H1 (cell line): ENCODE measurements around the gene FGD5. TPM values are rescaled to one million over a fixed set of nuclear protein-coding genes. Genes with fewer than 3 reads are reported as not detected.

Source experiments
- CHD1 ChIP-seq: IDR thresholded peaks from 2 replicates; pipeline ENCODE4 v1.6.1; 2012; ENCODE audit warnings: low read depth, low read length, improper control_type of control experiment
- HDAC6 ChIP-seq: IDR thresholded peaks from one replicate; pipeline ENCODE4 v1.7.1; 2012; ENCODE audit warnings: low read depth, mild to moderate bottlenecking, inconsistent platforms, low read length, moderate library complexity
- RXRA ChIP-seq: IDR thresholded peaks from 2 replicates; pipeline ENCODE4 v1.6.1; 2011; ENCODE audit warnings: low read depth, mild to moderate bottlenecking, low read length, moderate library complexity; ENCODE audit not compliant: insufficient read depth
- SP4 ChIP-seq: IDR thresholded peaks from 2 replicates; pipeline ENCODE4 v1.6.1; 2012; ENCODE audit warnings: low read length, inconsistent platforms
- TAF7 ChIP-seq: optimal IDR thresholded peaks from 2 replicates; pipeline ENCODE3; 2011; ENCODE audit warnings: low read depth, mild to moderate bottlenecking, inconsistent platforms, low read length, moderate library complexity, borderline replicate concordance
- polyA plus RNA-seq, 7 experiments: library from polyadenylated mRNA; depleted of rRNA in 3 of 7; stranded (reverse) in 5 of 7; unstranded in 2 of 7; fragments of >200 nt in 5 of 7; fragments of 200-250 nt in 2 of 7; gene quantifications; 1 replicate in 5 of 7; 2 replicates in 1 of 7; 4 replicates in 1 of 7; pipeline versions ENCODE4 v1.2.1 to v1.2.3, GENCODE V29; 2011 to 2013; ENCODE audit warnings: missing spikeins in 2 of 7, mixed read lengths in 2 of 7
- total RNA-seq: library from RNA; stranded (reverse); fragmentation: NEBNext Ultra II Directional; extraction: Animal tissue kit (Norgen Biotek cat#: 25700); gene quantifications from 2 replicates; pipeline ENCODE4 v1.2.1, GENCODE V29; 2021

Gene FGD5
- total and polyA plus RNA-seq, 2 of the 8 experiments (the other 6 are each of a cell fraction or from before 2014, with no cell fraction given), result 4.7 to 14.3 TPM

DNA sequence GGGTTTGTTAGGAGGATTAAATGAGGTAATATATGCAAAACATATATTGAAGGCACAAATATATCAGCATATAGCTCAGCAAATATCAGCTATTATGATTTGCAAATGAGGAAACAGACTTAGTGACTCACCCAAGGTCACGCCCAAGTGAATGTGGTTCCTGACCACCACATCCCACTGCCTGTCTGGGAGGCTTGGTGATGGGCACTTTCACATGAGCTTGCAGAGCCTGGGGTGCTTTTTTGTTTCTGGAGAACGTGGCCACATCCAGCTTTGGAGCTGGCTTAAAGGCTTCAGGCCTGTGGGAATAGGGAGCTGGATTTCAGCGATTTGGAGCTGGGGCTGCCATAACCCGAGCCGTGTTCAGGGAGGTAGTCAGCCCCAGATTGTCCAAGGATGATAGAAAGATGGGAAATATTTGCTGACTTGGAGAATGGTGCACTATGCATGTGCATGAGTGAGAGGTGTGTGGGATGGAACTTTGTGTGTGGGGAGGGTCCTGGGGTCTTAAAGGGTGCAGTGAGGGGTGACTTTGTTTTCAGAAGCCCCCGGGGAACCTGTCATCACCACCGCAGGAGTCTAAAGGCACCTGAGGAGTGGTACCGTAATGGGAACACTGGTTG is 12.0 kb upstream of the FGD5 start (continued):
- TF ChIP-seq HDAC6 (no peak), CHD1 (no peak), SP4 (no peak), TAF7 (no peak), RXRA (no peak)
